ENCODE data around the gene HSD17B1.

Gene HSD17B1

DNA sequence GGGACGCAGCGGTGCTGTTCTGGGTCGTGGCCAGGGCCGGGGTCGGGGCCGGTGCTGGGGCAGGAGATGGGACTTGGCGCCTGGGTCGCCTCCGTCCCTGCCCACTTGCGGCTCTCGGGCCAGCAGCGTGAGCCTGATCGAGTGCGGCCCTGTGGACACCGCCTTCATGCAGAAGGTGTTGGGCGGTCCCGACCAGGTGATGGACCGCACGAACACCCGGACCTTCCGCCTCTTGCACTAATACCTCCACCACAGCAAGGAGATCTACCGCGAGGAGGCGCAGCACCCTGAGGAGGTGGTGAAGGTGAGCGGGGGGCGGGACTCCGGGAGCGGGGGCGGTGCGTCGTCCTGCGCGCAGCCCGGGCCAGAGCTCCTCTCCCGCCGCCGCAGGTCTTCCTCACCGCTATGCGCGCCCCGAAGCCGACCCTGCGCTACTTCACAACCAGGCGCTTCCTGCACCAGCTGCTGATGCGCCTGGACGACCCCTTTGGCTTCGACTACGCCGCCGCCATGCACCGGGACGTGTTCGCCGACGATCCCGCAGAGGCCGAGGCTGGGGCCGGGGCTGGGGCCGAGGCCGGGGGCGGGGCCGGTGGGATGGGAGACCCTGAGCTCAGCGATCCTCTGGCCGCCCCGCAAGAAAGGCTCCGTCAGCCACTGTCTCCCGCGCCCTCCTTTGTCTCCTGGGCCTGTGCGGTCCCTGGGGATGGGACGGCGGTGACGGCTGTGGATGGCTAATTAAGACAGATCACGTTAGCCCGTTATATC is 4.5 kb upstream of the HSD17B1 start:
- H3K27me3 ChIP-seq = peaks cover 20% of the 10 kb centered on the region
- no peaks in the 10 kb centered on the region for H3K9me3 ChIP-seq
- no peak overlapping the region for H3K27ac ChIP-seq
- peak overlapping the region; percentile 23 to 32 for H3K4me3 ChIP-seq (ENCODE audit: low read depth in 1 of 2, low read length in 1 of 2)
- TF ChIP-seq, protein P1, sequence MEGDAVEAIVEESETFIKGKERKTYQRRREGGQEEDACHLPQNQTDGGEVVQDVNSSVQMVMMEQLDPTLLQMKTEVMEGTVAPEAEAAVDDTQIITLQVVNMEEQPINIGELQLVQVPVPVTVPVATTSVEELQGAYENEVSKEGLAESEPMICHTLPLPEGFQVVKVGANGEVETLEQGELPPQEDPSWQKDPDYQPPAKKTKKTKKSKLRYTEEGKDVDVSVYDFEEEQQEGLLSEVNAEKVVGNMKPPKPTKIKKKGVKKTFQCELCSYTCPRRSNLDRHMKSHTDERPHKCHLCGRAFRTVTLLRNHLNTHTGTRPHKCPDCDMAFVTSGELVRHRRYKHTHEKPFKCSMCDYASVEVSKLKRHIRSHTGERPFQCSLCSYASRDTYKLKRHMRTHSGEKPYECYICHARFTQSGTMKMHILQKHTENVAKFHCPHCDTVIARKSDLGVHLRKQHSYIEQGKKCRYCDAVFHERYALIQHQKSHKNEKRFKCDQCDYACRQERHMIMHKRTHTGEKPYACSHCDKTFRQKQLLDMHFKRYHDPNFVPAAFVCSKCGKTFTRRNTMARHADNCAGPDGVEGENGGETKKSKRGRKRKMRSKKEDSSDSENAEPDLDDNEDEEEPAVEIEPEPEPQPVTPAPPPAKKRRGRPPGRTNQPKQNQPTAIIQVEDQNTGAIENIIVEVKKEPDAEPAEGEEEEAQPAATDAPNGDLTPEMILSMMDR (IDR thresholded peaks at IDR 0.05) = no peak
- peaks cover 5 to 9% of the 10 kb centered on the region in 2 experiments for H3K4me1 ChIP-seq (ENCODE audit: control insufficient read depth in 1 of 2, insufficient read depth in 1 of 2, low read depth in 1 of 2, low read length in 1 of 2)
- H3K36me3 ChIP-seq = peaks cover 16% of the 10 kb centered on the region

DNA sequence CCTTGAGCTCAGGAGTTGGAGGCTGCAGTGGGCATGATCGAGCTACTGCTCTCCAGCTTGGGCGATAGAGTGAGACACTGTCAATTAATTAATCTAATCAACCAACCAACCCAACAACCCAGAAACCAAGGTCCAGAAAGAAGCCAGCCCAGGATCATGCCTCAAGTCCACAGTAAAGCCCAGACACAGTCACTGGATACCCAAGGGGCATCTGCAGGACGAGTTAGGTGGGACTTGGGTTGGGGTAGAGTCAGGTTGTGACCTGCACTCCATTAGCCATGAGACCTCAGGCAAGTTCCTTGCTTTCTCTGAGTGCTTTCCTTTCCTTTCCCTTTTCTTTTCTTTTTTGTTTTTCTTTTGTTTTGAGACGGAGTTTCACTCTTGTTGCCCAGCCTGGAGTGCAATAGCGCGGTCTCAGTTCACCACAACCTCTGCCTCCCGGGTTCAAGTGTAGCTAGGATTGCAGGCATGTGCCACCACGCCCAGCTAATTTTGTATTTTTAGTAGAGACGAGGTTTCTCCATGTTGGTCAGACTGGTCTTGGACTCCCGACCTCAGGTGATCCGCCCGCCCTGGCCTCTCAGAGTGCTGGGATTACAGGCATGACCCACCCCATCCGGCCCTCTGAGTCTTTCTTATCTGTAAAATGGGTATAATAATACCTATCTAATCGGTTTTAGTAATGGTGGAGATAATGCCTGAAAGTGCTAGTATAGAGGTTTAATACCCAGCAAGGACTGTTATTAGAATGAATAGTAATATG is 3.5 kb upstream of the HSD17B1 start:
- H3K27me3 ChIP-seq = peaks cover 20% of the 10 kb centered on the region
- H3K4me3 ChIP-seq (ENCODE audit: low read depth in 1 of 2, low read length in 1 of 2) = no peak overlapping the region
- peaks cover 7% of the 10 kb centered on the region for H3K36me3 ChIP-seq
- H3K4me1 ChIP-seq (ENCODE audit: control insufficient read depth in 1 of 2, insufficient read depth in 1 of 2, low read depth in 1 of 2, low read length in 1 of 2) = peaks cover 9 to 14% of the 10 kb centered on the region in 2 experiments
- TF ChIP-seq, protein P1 (IDR thresholded peaks at IDR 0.05) = no peak
- no peaks in the 10 kb centered on the region for H3K9me3 ChIP-seq
- H3K27ac ChIP-seq = no peak overlapping the region

DNA sequence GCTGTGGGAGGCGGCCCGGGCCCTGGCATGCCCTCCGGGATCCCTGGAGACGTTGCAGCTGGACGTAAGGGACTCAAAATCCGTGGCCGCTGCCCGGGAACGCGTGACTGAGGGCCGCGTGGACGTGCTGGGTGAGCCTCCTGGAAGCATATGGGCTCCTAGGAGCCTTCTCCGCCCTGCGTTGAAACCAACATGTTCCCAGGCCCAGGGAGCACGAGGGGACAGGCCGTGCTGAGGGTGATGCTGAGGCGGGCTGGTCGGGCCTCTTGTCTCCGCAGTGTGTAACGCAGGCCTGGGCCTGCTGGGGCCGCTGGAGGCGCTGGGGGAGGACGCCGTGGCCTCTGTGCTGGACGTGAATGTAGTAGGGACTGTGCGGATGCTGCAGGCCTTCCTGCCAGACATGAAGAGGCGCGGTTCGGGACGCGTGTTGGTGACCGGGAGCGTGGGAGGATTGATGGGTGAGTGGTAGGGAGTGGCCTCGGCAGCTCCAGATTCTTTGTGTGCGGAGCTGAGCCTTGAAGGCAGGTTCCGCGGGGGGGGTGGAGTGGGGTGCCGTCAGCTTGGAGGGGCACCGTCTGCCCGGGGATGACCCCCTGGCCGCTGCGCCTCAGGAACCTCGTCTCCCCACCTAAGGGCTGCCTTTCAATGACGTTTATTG is 567 bp downstream of the HSD17B1 start:
- Histone ChIP-seq H3K4me1 (ENCODE audit: control insufficient read depth in 1 of 2, insufficient read depth in 1 of 2, low read depth in 1 of 2, low read length in 1 of 2) (peaks cover 19% of the 10 kb centered on the region in 2 experiments), H3K27ac (no peak overlapping the region), H3K4me3 (ENCODE audit: low read depth in 1 of 2, low read length in 1 of 2) (peak overlapping the region in 1 of 2 experiments; percentile 77), H3K9me3 (no peaks in the 10 kb centered on the region), H3K36me3 (no peaks in the 10 kb centered on the region), H3K27me3 (peaks cover 11% of the 10 kb centered on the region)
- TF ChIP-seq, protein P1 (IDR thresholded peaks at IDR 0.05) = no peak

DNA sequence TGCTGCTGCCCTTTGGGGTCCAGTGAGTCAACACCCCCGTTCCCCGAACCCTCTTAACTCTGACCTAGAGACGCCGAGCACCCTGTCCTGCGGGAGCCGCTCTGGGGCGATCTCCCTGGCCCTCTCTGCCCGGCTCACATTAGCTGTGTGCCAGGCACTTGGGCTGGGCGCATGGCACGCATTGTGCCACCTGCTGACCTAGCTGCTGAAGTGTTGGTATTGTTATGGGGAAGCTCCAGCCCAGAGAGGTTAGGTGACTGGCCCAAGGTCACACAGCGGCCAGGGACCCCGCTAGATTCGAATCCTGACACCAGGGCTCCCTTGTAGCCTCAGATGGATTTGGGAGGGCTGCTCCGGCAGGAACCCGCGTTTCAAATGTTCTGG is 1.1 kb downstream of the HSD17B1 start:
- peak overlapping the region; percentile 84 for H3K27ac ChIP-seq
- H3K9me3 ChIP-seq = no peaks in the 10 kb centered on the region
- no peaks in the 10 kb centered on the region for H3K36me3 ChIP-seq
- H3K27me3 ChIP-seq = peaks cover 5% of the 10 kb centered on the region
- TF ChIP-seq, protein P1 (IDR thresholded peaks at IDR 0.05) = no peak
- peaks cover 15 to 17% of the 10 kb centered on the region in 2 experiments for H3K4me1 ChIP-seq (ENCODE audit: control insufficient read depth in 1 of 2, insufficient read depth in 1 of 2, low read depth in 1 of 2, low read length in 1 of 2)
- peak overlapping the region; percentile 77 to 83 for H3K4me3 ChIP-seq (ENCODE audit: low read depth in 1 of 2, low read length in 1 of 2)

DNA sequence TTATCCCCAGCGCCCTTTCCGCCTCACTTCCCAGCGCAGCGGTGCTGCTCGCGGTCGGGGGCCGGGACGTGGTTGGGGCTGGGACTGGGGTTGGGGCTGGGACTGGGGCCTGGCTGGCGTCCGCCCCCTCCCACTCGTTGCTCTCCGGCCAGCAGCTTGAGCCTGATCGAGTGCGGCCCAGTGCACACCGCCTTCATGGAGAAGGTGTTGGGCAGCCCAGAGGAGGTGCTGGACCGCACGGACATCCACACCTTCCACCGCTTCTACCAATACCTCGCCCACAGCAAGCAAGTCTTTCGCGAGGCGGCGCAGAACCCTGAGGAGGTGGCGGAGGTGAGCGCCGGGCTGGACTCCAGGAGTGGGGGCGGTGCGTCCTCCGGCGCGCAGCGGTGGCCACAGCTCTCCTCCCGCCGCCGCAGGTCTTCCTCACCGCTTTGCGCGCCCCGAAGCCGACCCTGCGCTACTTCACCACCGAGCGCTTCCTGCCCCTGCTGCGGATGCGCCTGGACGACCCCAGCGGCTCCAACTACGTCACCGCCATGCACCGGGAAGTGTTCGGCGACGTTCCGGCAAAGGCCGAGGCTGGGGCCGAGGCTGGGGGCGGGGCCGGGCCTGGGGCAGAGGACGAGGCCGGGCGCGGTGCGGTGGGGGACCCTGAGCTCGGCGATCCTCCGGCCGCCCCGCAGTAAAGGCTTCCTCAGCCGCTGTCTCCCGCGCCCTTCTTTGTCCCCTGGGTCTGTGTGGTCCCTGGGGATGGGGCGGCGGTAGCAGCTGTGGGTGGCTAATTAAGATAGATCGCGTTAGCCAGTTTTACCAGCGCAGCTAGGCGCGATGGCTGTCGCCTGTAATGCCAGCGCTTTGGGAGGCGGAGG is 1.8 kb downstream of the HSD17B1 start:
- H3K27me3 ChIP-seq = no peaks in the 10 kb centered on the region
- peak overlapping the region; percentile 77 to 83 for H3K4me3 ChIP-seq (ENCODE audit: low read depth in 1 of 2, low read length in 1 of 2)
- TF ChIP-seq, protein P1 (IDR thresholded peaks at IDR 0.05) = no peak
- peaks cover 14 to 15% of the 10 kb centered on the region in 2 experiments for H3K4me1 ChIP-seq (ENCODE audit: control insufficient read depth in 1 of 2, insufficient read depth in 1 of 2, low read depth in 1 of 2, low read length in 1 of 2)
- H3K36me3 ChIP-seq = no peaks in the 10 kb centered on the region
- H3K27ac ChIP-seq = peak overlapping the region; percentile 84
- H3K9me3 ChIP-seq = no peaks in the 10 kb centered on the region

Data from neutrophil (primary cell).